ENCODE data around the gene S100A12. TPM values are rescaled to one million over a fixed set of nuclear protein-coding genes. Genes with fewer than 3 reads are reported as not detected.
A peak's percentile ranks its signal among the peaks of the same experiment; 100 is the strongest.

S100A12 gene
- total RNA-seq, 1 donor from 2014 or later: not detected

- H3K4me1 Mint-ChIP-seq: no peaks in the 10 kb centered on the region
- no peaks in the 10 kb centered on the region for H3K36me3 Mint-ChIP-seq (ENCODE audit: low read depth)
- no peak overlapping the region for H3K4me3 Mint-ChIP-seq
- H3K27me3 Mint-ChIP-seq (ENCODE audit: low read depth): peaks cover 52% of the 10 kb centered on the region
- DNase-seq (ENCODE audit: low read depth, low spot score): peak; percentile 56
- TF ChIP-seq CTCF (conservative IDR thresholded peaks at IDR 0.05): peak; percentile 98
- no peak overlapping the region for H3K27ac Mint-ChIP-seq (ENCODE audit: unreplicated experiment)
- H3K9me3 Mint-ChIP-seq: no peaks in the 10 kb centered on the region
Observed at GRCh38 chr1:153352523-153352922, 22.9 kb downstream of the S100A12 start.

- H3K36me3 Mint-ChIP-seq (ENCODE audit: low read depth): no peaks in the 10 kb centered on the region
- H3K4me3 Mint-ChIP-seq: no peak overlapping the region
- H3K27me3 Mint-ChIP-seq (ENCODE audit: low read depth): peaks cover 64% of the 10 kb centered on the region
- H3K27ac Mint-ChIP-seq (ENCODE audit: unreplicated experiment): no peak overlapping the region
- no peaks in the 10 kb centered on the region for H3K4me1 Mint-ChIP-seq
- H3K9me3 Mint-ChIP-seq: no peaks in the 10 kb centered on the region
- TF ChIP-seq CTCF (conservative IDR thresholded peaks at IDR 0.05): no peak
- no peak for DNase-seq (ENCODE audit: low read depth, low spot score)
Observed at GRCh38 chr1:153350321-153350957, 25.0 kb downstream of the S100A12 start.

DNA sequence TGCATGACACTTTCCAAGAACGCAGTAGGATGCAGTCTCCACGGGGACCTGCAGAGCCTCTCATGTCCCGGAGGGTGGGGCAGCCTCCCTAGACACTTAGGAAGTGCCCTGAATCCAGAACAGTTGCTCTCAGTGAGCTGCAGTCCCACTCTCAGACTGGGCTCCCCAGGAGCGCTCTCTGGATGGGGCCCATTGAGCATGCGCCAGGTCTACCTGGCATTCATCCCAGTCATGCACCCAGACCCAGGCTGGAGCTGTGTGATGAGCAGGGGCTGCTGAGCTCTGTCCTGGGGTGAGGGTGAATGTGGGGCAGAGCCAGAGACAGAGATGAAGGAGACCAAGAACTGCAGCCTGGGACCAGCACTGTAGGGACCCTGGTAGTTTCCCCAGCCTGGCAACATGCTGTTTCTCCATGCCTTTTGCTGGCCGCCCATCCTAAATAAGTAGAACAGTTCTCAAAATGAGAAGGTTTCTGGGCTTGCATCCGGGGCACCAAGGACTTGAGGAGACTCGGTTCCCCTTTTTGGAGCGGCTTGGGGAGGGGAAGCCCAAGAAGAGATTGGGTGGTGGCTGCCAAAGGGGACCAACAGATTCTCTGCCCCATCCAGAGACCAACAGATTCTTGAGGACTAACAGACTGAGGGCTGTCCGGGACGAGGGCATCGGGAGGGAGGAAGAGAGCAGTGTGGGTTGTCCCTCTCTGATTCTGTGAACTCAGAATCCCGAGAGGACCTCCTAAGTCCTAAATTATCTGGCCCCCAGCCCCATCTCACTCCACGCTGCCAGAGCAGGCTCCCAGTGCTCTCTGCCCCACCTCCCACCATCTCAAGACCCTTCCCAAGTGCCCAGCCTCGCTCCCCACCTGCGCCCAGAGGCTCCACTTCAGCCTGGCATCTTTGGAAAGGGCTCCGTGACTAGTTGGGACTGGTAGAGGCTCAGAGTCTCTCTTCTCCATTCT, 25.8 kb downstream of the S100A12 start:
- no peak for DNase-seq (ENCODE audit: low read depth, low spot score)
- no peak for TF ChIP-seq CTCF (conservative IDR thresholded peaks at IDR 0.05)
- H3K36me3 Mint-ChIP-seq (ENCODE audit: low read depth): no peaks in the 10 kb centered on the region
- H3K4me1 Mint-ChIP-seq: no peaks in the 10 kb centered on the region
- H3K4me3 Mint-ChIP-seq: no peak overlapping the region
- H3K27me3 Mint-ChIP-seq (ENCODE audit: low read depth): peaks cover 69% of the 10 kb centered on the region
- H3K9me3 Mint-ChIP-seq: no peaks in the 10 kb centered on the region
- H3K27ac Mint-ChIP-seq (ENCODE audit: unreplicated experiment): no peak overlapping the region

DNA sequence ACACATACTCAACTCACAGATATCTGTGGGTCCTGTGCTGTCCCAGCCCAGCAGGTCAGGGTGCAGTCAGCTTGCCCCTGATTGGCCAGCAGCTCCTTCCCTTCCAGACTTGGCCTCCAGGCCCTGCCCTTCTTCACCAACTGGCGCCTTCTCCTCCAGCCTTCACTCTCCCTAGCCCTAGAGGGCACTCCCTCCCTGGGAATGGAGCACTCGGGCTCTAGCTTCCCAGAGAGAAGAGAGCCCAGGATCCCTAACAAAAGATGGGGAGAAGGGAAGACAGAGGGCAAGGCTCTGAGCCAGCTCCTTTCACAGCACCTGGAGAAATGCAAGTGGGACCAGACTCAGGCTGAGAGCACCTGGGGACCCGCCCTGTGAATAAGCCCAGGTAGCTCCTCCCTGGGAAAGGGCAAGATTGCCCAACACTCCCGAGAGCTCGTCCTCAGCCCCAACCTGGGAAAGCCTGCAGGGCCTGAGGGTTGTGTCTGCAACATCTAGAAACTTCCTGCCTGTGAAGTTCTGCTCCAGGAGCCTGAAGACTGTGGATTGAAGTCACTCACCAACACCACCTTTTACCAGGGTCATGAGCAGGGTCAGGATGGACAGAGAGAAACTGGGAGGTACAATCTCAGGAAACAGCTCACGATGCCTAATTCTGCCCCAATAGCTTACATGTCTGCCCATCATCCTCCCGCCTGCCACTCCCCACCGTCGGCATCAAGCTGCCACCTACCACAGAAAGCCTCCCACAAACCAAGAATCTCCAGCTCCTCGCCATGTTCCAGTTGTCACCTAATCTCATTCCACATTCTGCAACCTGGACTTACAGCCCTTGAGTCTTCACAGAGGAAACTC, 26.7 kb downstream of the S100A12 start, which contains the start of gene PGLYRP4:
PGLYRP4 (minus strand) TSS at position 331 of the 852 bp plus-strand sequence. CDS start 909 bp downstream, outside the sequence.
- Mint-ChIP-seq H3K27ac (ENCODE audit: unreplicated experiment) (no peak within 1 kb of the TSS), H3K4me1 (no peaks in the 10 kb centered on the region)
- DNase-seq (ENCODE audit: low read depth, low spot score): no peak

More for the DNA sequence above, 26.7 kb downstream of the S100A12 start, which contains the start of gene PGLYRP4:
- TF ChIP-seq CTCF (conservative IDR thresholded peaks at IDR 0.05): no peak
- Mint-ChIP-seq H3K27me3 (ENCODE audit: low read depth) (peaks cover 76% of the 10 kb centered on the region), H3K4me3 (no peak within 1 kb of the TSS), H3K9me3 (no peaks in the 10 kb centered on the region), H3K36me3 (ENCODE audit: low read depth) (no peaks in the 10 kb centered on the region)

Data from neural crest cell (in vitro differentiated cells).